Stomach (tissue), 9 donors: ENCODE measurements around the gene GAP43. TPM values are rescaled to one million over a fixed set of nuclear protein-coding genes. Genes with fewer than 3 reads are reported as not detected.

ENCODE experiments used
- DNase-seq, 2 donors: peaks; one replicate each; pipeline versions ENCODE4 v3.0.0 to v3.0.0-alpha.2; 2013 to 2019
- H3K27ac ChIP-seq, 5 donors: fragments of 200-600 bp in 4 of 5; sonication (generic) in 4 of 5; one replicate each; pipeline ENCODE4 v1.5.1; 2013 to 2019; ENCODE audit warnings: mild to moderate bottlenecking in 1 of 5, moderate library complexity in 1 of 5
- H3K27me3 ChIP-seq, 3 donors: fragments of 200-600 bp; sonication (generic); one replicate each; pipeline ENCODE4 v1.5.1; 2017 to 2019; ENCODE audit warnings: mixed run types in 1 of 3
- H3K36me3 ChIP-seq, 4 donors: fragments of 200-600 bp; sonication (generic); 1 replicate in 3 of 4; 2 replicates in 1 of 4; pipeline ENCODE4 v1.5.1; 2016 to 2019
- H3K4me1 ChIP-seq, 4 donors: fragments of 200-600 bp; sonication (generic); one replicate each; pipeline ENCODE4 v1.5.1; 2016 to 2019
- H3K4me3 ChIP-seq, 4 donors: fragments of 200-600 bp; sonication (generic) in 3 of 4; one replicate each; pipeline ENCODE4 v1.5.1; 2016 to 2019; ENCODE audit warnings: mild to moderate bottlenecking in 1 of 4
- H3K9me3 ChIP-seq, 4 donors: fragments of 200-600 bp; sonication (generic); one replicate each; pipeline ENCODE4 v1.5.1; 2016 to 2019
- CTCF ChIP-seq, 7 experiments: fragments of 450-650 bp in 4 of 7; fragments of 200-600 bp in 3 of 7; sonication (generic) in 3 of 7; IDR thresholded peaks; one replicate each; pipeline ENCODE4 v1.5.1; 2016 to 2019; ENCODE audit warnings: antibody characterized with exemption in 7 of 7, control low read depth in 2 of 7, mild to moderate bottlenecking in 1 of 7
- EP300 ChIP-seq: sonication (generic); formaldehyde crosslinking; IDR thresholded peaks from one replicate; pipeline ENCODE4 v1.6.1; 2017; ENCODE audit warnings: antibody characterized with exemption
- POLR2A ChIP-seq, 4 donors: fragments of 450-650 bp; IDR thresholded peaks; one replicate each; pipeline ENCODE4 v1.6.1; 2016; ENCODE audit warnings: antibody characterized with exemption in 4 of 4, control low read depth in 2 of 4, mild to moderate bottlenecking in 1 of 4, moderate library complexity in 1 of 4
- POLR2AphosphoS5 ChIP-seq, 3 donors: sonication (generic); formaldehyde crosslinking; IDR thresholded peaks; one replicate each; pipeline ENCODE4 v1.6.1; 2016; ENCODE audit warnings: antibody characterized with exemption in 3 of 3
- WGBS, 5 donors: extraction: QIAGEN DNeasy Blood & Tissue Kit in 3 of 5; methylation state at CpG; one replicate each; pipeline versions ENCODE4 v1.1.5 to v1.1.7; 2013 to 2018; 5-methylcytosine and 5-hydroxymethylcytosine counted together
- intact Hi-C: fragments of 100-400 bp; cut with DNase I; formaldehyde crosslinking; loops from one replicate; pipeline ENCODE4 v1.15.1; 2023; ENCODE audit warnings: low total_unique reads
- polyA plus RNA-seq, 3 donors: library from polyadenylated mRNA; stranded (reverse); fragments of 200-250 nt; gene quantifications; one replicate each; pipeline ENCODE4 v1.2.3, GENCODE V29; 2013
- total RNA-seq, 5 donors: library from RNA; depleted of rRNA; stranded (reverse); fragments of >200 nt; gene quantifications; one replicate each; pipeline versions ENCODE4 v1.1.0 to v1.2.3, GENCODE V29; 2014 to 2016
- donor health status: healthy with polysubstance abuse.
- donor health status: Bipolar disorder and iron deficiency.
- donor health status: healthy.

The GAP43 gene
- total and polyA plus RNA-seq, 8 donors = 1.00 to 4.8 (median 1.4) TPM; not detected in 2

GRCh38 chr3:115624901-115625300 lies 1.6 kb downstream of the GAP43 start:
- no peaks in the 10 kb centered on the region for H3K9me3 ChIP-seq
- H3K36me3 ChIP-seq = no peaks in the 10 kb centered on the region
- 24 to 40% (median 35%) methylated on average over 5 of the region's 5 CpGs for WGBS, 5 donors
- TF ChIP-seq CTCF (IDR thresholded peaks at IDR 0.05) (no peak), POLR2A (IDR thresholded peaks at IDR 0.05) (no peak), EP300 (no peak), POLR2AphosphoS5 (IDR thresholded peaks at IDR 0.05) (no peak)
- intact Hi-C loops = no loop called here
- H3K4me3 ChIP-seq = no peak overlapping the region
- H3K4me1 ChIP-seq = peaks cover 0 to 20% (median 13%) of the 10 kb centered on the region in 4 donors
- DNase-seq = peak in 1 of 2 donors; percentile 9
- H3K27ac ChIP-seq = no peak overlapping the region
- peaks cover 0 to 29% (median 26%) of the 10 kb centered on the region in 3 donors for H3K27me3 ChIP-seq

GRCh38 chr3:115626006-115626409 lies 2.7 kb downstream of the GAP43 start:
- WGBS, 5 donors = 27 to 39% (median 29%) methylated on average over 5 of the region's 5 CpGs
- TF ChIP-seq CTCF (IDR thresholded peaks at IDR 0.05) (no peak), POLR2AphosphoS5 (IDR thresholded peaks at IDR 0.05) (no peak), POLR2A (IDR thresholded peaks at IDR 0.05) (no peak), EP300 (no peak)

GRCh38 chr3:115626721-115627120 lies 3.4 kb downstream of the GAP43 start:
- TF ChIP-seq CTCF (IDR thresholded peaks at IDR 0.05) (no peak), POLR2A (IDR thresholded peaks at IDR 0.05) (no peak), EP300 (no peak), POLR2AphosphoS5 (IDR thresholded peaks at IDR 0.05) (no peak)
- intact Hi-C loops = no loop called here

More at GRCh38 chr3:115626006-115626409, 2.7 kb downstream of the GAP43 start:
- Histone ChIP-seq H3K36me3 (no peaks in the 10 kb centered on the region), H3K9me3 (no peaks in the 10 kb centered on the region), H3K4me1 (peaks cover 0 to 20% (median 13%) of the 10 kb centered on the region in 4 donors), H3K27me3 (peaks cover 0 to 29% (median 26%) of the 10 kb centered on the region in 3 donors), H3K27ac (no peak overlapping the region), H3K4me3 (no peak overlapping the region)
- peak in 1 of 2 donors; percentile 9 for DNase-seq
- intact Hi-C loops = no loop called here

GRCh38 chr3:115627180-115628074 lies 4.1 kb downstream of the GAP43 start:
- intact Hi-C loops = no loop called here
- H3K27me3 ChIP-seq = peaks cover 0 to 29% (median 26%) of the 10 kb centered on the region in 3 donors
- H3K36me3 ChIP-seq = no peaks in the 10 kb centered on the region
- no peak overlapping the region for H3K4me3 ChIP-seq
- WGBS, 5 donors = 36 to 50% (median 46%) methylated on average over 3 of the region's 3 CpGs
- TF ChIP-seq POLR2AphosphoS5 (IDR thresholded peaks at IDR 0.05) (no peak), POLR2A (IDR thresholded peaks at IDR 0.05) (no peak), EP300 (no peak), CTCF (IDR thresholded peaks at IDR 0.05) (no peak)
- H3K4me1 ChIP-seq = peaks cover 0 to 20% (median 13%) of the 10 kb centered on the region in 4 donors
- no peak for DNase-seq
- H3K9me3 ChIP-seq = no peaks in the 10 kb centered on the region
- no peak overlapping the region for H3K27ac ChIP-seq

More at GRCh38 chr3:115626721-115627120, 3.4 kb downstream of the GAP43 start:
- Histone ChIP-seq H3K4me1 (peaks cover 0 to 20% (median 13%) of the 10 kb centered on the region in 4 donors), H3K27ac (no peak overlapping the region), H3K4me3 (no peak overlapping the region), H3K27me3 (peaks cover 0 to 29% (median 26%) of the 10 kb centered on the region in 3 donors), H3K36me3 (no peaks in the 10 kb centered on the region), H3K9me3 (no peaks in the 10 kb centered on the region)
- DNase-seq = no peak
- 28 to 45% (median 37%) methylated on average over 3 of the region's 3 CpGs for WGBS, 5 donors
